Erythroblast (primary cell): ENCODE results near the gene NCR3LG1.

Experiments used
- DNase-seq, 2 experiments: peaks; one replicate each; lab custom pipeline; 2025; lab: John Stamatoyannopoulos, UW
- GATA1 ChIP-seq: IDR thresholded peaks from 2 replicates; pipeline ENCODE4 v1.6.1; 2011; ENCODE audit warnings: low read depth, mild to moderate bottlenecking, control low read depth, low read length, moderate library complexity
- POLR2A ChIP-seq: IDR thresholded peaks from 2 replicates; pipeline ENCODE4 v1.6.1; 2011; ENCODE audit warnings: mild to moderate bottlenecking, low read length

NCR3LG1 gene

DNA sequence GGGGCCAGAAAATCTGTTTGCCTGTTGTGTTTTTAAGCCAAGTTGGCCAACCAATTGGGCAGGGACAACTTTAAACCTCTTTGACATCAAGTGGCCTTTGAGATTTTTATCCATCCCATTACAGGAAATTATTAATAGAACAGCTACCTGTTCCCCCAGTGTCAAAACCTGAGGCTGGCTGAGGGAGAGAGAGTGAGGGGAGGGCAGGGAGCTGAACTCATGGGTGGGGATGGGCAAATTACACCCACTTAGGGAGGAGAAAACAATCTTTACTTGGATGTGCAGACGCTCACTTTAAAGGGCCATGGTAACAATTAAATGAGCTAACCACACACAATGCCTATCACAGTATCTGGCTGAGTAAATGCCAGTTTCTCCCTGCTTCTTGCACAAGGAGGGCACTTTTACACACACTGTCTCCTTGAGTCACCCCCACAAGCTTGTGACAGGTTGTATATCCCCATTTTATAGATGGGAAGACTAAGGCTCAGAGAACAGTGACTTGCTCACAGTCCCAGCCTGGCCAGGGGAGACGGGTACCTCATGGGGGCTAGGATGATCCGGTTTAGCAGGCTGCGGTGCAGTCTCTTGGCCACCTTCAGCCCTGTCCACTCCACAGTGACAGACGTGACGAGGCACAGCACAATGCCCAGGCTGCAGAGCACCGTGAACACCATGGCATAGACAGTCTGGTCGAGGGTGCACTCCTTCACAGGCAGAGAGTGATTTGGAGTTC lies 54.6 kb downstream of the NCR3LG1 start:
- no peak for DNase-seq
- no peak for TF ChIP-seq GATA1
- no peak for TF ChIP-seq POLR2A

DNA sequence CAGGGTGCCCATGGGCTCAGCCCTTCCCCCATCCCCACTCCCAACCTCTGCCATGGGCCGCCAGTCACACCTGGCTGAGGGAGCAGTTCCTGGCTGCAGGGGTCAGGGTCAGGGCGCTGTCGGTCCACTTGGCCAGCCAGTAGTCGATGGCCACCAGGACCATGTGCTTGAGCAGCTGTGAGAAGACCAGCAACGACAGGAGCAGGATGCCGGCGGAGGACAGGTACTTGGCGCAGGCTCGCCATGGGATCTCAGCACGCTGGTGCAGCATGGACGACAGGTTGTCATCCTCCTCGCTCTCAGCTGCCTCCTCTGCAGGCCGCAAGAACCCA lies 55.2 kb downstream of the NCR3LG1 start:
- DNase-seq = no peak
- TF ChIP-seq POLR2A (no peak), GATA1 (no peak)

DNA sequence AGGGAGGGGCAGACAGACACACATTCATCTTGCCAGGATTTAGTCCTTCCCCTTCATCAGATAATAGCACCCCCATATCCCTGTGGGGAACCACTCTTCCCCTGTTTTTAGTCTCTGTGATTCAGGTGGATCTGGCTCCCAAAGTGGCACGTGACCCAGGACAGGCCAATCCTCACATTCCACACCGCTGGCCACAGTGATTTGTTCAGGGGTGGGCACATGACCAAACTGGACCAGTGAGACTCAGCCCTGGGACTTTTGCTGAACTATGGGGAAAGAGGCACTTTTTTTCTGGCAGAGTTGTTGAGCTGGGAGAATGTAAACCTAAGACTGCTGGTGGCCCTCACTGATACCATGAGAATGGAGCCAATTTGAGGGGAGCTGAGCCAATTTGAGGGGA lies 56.0 kb downstream of the NCR3LG1 start:
- no peak for DNase-seq
- TF ChIP-seq POLR2A (no peak), GATA1 (no peak)

DNA sequence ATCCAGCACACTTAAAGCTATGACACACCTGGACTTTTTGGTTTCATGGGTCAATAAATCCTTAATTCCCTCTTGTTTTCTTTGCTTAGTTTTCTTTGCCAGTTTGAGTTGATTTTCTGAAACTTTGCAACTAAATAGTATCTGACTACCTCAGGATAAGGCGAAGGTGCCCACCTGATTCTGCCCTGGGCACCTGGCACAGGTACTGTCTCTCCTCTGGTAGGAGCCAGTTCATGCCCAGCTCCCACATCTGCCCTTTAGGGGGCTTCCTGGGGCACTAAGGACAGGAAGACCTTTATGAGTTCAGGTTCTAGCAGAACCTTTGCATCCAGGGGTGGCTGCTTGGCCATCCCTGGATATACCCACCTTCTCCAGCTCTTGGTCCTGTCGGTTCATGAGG lies 56.4 kb downstream of the NCR3LG1 start:
- TF ChIP-seq POLR2A (no peak), GATA1 (no peak)
- DNase-seq = no peak

DNA sequence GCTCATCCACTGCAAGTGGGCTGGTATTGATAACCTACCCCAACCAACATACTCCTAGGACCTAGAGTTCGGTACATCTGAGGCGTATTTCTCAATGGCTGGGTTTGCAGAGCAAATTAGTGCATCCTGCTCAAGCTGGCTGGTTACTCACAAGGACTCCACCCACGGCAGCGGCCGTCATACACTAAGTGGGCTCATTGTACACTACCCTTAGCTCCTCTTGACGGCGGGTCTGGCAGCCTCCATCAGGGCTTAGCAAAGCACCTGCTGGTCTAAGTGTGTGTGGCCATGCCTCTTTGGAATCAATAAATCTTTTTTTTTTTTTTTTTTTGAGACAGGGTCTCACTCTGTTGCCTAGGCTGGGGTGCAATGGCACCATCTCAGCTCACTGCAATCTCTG lies 57.0 kb downstream of the NCR3LG1 start:
- no peak for TF ChIP-seq POLR2A
- no peak for TF ChIP-seq GATA1
- DNase-seq = no peak

DNA sequence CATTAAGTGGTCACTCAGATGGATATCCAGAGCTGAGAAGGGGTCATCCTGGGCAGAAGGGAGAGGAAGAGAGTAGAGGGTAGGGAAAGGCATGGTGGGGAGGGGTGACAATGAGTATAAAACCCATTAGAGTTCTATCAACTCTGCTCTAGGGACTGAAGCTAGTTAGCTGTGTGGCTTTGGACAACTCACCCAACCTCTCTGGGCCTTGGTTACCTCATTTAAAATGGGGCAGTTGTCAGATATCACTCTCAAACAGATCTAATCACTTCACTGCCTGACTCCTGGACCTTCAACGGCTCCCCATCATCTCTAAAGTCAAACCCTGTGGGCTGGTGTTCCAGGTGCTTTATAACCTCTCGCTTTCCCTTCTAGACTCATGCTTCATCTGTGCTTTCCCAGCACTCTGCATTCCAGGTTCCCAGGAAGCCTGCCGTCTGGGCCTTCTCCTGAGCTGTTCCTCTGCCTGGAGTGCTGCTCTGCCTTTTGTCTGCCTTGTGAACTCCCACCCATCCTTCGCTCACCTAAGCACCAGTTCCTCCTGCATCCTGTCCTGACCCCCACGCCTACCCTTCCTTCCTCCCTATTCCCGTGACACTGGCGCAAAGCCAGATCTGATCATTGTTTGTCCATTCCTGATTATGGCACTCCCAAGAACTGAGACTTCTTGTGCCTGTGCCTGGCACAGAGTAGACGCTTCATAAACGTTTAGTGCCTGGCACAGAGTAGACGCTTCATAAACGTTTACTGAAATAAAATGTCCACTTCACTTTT lies 59.2 kb downstream of the NCR3LG1 start:
- TF ChIP-seq GATA1 (no peak), POLR2A (no peak)
- DNase-seq = no peak

DNA sequence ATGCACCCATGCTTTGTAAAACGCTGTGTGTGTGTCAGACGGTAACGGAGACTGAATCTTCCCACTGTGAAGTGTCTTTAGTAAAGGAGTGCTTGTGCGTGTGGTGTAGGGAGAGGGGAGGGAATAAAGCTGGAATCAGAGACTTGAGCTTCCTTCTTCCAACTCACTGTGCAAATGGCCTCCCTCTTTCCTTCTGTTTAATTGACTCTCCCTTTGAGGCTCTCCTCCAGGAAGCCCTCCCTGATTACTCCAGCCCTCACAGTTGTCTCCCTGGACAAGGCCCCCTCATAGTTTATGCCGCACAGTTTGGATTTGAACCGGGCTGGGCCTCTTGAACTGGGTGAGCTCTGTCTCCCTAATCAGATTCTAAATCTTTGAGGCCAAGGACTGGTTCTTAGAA lies 59.8 kb downstream of the NCR3LG1 start:
- TF ChIP-seq GATA1 = no peak
- no peak for TF ChIP-seq POLR2A
- DNase-seq = no peak

DNA sequence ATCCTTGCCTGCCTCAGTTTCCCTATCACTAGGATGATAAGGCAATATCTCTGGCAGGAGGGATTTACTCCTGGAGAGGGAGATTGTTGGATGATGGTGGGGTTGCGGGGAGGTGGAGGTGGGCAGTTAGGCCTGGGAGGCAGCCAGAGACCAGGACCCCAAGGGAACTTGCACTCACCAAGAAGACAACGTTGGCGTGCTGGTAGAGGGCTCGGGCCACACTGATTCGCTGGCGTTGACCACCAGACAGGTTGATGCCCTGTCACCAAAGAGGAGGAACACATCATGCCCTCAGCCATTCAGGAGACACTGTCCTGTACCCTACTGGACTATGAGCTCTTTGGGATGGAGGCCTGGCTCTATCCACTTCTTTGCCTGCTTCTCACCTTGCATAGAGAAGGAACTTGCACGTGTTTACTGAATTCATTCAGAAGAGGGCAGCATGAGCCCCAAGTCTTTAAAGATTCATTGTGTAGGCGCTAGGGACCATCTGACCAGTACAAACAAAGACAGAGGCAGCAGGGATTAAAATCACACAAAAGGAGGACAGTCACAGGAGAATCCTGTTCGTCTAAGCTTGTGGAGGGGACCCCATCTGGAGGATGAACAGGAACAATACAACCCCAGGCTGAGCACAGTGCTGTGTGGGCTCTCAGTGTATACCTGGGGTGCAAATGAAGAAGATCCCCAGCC lies 61.0 kb downstream of the NCR3LG1 start:
- no peak for DNase-seq
- TF ChIP-seq POLR2A (no peak), GATA1 (no peak)

DNA sequence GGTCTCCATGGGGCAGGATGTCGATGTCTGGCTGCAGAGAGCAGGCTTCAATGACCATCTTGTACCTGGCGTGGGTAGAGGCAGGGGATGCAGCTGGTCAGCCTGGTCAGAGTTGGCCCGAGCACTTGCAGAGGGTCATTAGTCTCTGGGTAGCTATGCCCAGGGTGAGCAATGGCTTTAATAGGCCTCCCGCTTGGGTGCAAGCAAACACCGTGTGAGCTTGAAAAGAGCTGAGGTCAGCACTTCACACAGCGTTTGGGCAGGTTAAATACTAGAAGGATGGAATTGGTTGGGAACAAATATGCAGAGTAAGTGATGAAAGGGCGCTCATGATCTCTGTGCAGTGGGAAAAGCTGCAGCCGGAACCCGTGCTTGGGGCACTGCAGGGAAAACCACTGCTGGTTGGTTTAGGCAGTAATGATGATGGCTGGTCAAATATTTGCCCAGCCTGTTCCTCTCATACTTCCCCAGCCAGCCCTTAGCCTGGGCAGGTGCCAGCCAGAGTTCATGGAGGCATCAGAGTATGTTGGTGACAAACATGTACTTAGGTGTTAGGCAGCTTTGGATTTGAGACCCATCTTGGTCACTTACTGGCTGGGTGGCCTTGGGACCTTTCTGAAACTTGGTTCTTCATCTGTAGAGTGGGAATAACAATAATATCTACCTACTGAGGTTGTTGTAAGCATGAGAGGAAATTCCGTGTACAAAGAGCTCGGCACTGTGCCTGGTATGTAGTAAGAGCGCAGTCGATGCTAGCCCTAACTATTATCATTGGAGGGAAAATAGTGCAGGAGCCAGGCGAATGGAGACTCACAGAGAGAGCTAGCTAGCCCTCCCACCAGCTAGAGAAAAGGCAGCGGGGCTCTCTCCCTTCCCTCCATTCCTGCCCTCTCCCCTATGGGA lies 62.1 kb downstream of the NCR3LG1 start:
- TF ChIP-seq POLR2A (no peak), GATA1 (no peak)
- DNase-seq = no peak

DNA sequence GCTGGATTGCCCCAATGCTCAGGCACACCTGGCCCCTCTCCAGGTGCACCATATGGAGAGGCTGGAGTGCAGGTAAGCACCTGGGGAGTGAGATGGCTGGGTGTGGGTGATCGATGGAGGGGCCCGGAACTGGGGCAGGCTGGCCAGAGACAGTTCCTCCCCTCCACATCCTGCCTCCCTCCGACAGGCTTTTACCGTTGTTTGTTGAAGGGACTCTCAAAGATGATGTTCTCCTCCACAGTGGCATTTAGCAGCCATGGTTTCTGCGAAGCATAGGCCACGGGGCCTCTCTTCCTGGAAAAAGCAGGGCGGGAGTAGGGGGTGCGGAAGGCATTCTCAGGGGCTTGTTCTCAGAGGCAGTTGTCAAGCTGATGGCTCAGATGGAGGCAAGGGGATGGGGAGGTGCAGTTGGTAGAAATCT lies 62.7 kb downstream of the NCR3LG1 start:
- no peak for DNase-seq
- no peak for TF ChIP-seq POLR2A
- no peak for TF ChIP-seq GATA1

DNA sequence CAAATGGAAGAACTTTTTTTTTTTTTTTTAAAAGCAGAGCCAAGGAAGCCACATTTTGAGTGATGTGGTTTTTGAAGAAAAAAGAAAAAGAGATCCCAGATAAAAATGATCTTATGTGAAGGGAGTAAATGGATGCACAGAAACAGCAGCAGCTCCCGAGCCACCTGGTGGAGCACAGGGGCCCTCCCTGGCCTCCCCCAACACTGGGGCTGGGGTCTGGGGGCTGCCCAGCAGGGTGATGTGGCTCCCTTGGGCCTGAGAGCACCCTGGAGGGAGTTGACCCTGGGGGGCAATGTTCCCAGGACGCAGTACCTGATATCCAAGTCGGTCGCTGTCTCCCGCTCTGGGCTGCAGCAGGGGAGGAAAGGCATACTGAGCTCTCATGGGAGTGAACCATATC lies 63.4 kb downstream of the NCR3LG1 start:
- DNase-seq = no peak
- TF ChIP-seq POLR2A (no peak), GATA1 (no peak)

DNA sequence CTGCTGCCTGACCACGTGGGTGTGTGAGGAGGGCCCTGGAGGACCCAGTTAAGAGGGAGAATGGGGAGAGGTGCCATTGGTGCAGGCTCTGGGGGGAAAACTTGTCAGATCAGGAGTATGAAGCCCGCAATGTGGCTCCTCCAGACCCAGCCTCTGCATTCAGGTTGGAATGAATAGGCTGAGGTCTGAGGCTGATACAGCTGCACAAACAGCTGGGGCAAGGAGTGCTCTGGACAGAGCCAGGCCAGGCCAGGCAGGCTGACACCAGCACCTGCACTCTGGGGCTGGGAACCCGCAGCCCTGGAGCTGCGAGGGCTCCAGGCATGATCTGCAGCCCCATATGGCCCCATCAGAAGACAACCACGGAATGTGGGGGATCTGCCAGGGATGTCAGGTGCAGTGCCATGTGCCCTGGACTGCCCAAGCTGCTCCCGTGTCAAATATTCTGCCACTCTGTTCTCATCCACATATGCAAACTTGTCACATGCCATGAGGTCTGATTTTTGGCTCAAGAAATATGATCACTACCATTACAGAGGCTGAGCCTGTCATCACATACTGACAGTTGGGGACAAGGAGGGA lies 64.0 kb downstream of the NCR3LG1 start:
- TF ChIP-seq POLR2A (no peak), GATA1 (no peak)
- DNase-seq = no peak

DNA sequence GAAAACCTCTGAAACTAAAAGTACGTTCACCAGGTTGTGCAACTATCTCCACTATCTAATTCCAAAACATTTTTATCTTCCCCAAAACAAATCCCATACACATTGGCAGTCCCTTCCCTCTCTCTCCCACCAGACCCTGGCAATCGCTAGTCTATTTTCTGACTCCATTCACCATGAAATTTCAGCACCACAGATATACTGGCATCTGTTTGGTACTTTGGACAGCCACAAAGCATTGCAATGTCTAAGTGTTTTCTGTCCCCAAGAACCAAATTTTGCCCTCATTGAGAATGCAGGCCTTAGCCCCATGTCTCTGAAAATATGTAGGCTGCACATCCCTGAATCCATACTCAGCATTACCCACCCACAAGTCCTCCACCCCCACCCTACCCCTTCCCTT lies 64.9 kb downstream of the NCR3LG1 start:
- DNase-seq = no peak
- TF ChIP-seq POLR2A (no peak), GATA1 (no peak)
